GM12864 (cell line): ENCODE results near the gene MAB21L1.

ENCODE experiments used
- DNase-seq: peaks from one replicate; pipeline ENCODE4 v3.0.0-alpha.2; 2011; ENCODE audit warnings: low read depth
- H3K4me3 ChIP-seq: 2 replicates; pipeline ENCODE4 v1.5.1; 2011; ENCODE audit warnings: mild to moderate bottlenecking, low read depth, low read length, control low read depth
- TF ChIP-seq, protein P1 (sequence below): IDR thresholded peaks from 2 replicates; pipeline ENCODE4 v1.5.1; 2011; ENCODE audit warnings: low read depth, mild to moderate bottlenecking, moderate library complexity, low read length, control low read depth, inconsistent platforms; ENCODE audit errors: missing control alignments

The MAB21L1 gene

DNA sequence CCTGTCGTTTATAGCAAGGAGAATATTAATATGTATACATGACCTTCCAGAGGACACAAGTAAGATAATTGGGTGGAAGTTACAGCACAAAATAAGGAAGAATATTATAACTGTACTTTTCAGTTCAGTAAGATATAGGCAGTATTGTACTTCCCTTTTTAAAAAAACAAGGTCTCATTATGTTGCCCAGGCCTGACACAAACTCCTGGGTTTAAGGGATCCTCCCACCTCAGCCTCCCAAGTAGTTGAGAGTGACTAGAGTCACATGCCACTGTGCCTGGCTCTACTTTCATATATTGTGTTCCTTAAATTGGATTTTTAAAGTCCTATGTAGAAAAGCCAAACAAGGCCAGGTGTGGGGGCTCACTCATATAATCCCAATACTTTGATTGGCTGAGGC, 19.5 kb upstream of the MAB21L1 start:
- no peak for DNase-seq
- no peak overlapping the region for H3K4me3 ChIP-seq
- TF ChIP-seq, protein P1, sequence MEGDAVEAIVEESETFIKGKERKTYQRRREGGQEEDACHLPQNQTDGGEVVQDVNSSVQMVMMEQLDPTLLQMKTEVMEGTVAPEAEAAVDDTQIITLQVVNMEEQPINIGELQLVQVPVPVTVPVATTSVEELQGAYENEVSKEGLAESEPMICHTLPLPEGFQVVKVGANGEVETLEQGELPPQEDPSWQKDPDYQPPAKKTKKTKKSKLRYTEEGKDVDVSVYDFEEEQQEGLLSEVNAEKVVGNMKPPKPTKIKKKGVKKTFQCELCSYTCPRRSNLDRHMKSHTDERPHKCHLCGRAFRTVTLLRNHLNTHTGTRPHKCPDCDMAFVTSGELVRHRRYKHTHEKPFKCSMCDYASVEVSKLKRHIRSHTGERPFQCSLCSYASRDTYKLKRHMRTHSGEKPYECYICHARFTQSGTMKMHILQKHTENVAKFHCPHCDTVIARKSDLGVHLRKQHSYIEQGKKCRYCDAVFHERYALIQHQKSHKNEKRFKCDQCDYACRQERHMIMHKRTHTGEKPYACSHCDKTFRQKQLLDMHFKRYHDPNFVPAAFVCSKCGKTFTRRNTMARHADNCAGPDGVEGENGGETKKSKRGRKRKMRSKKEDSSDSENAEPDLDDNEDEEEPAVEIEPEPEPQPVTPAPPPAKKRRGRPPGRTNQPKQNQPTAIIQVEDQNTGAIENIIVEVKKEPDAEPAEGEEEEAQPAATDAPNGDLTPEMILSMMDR = no peak

DNA sequence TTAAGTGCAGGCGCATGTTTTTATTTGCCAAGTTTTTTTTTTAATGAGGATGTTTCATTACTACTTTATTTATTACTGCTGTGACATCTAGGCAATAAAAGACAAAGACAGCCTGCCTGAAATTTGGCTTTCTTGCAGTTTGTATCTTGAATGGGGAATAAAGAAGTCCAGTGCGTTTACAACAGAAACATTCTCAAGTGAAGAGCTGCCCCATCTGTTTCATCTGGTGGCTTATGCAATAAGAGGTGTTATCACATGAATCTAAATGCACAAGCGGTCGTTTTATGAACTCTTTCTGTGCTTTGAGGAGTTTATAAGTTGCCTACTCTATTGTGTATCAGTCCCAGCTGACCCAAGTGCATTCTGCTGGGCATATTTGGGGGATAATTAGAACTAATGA, 12.6 kb upstream of the MAB21L1 start:
- no peak overlapping the region for H3K4me3 ChIP-seq
- DNase-seq = no peak
- TF ChIP-seq, protein P1 = no peak

DNA sequence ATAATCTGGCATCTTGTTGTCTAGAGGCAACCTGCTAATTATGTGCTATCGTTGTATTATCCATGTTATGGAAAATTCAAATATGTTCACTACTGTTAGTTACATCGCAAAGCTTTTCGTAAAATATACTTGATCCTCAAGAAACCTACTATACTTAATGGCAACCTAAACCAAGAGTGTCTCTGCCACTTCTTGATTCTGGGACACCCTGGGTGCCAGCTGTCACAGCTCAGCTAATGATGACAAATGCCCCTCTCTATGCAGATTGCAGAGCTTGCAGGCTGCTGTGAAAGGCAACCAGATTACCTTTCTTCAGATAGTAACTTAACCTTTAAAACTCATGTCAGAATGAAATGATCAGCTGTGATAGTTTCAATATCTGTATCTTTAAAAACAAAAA, 8.9 kb upstream of the MAB21L1 start:
- TF ChIP-seq, protein P1 = no peak
- no peak for DNase-seq
- no peak overlapping the region for H3K4me3 ChIP-seq

GRCh38 chr13:35484384-35484783, 7.9 kb upstream of the MAB21L1 start:
- no peak overlapping the region for H3K4me3 ChIP-seq
- TF ChIP-seq, protein P1 = no peak
- no peak for DNase-seq

DNA sequence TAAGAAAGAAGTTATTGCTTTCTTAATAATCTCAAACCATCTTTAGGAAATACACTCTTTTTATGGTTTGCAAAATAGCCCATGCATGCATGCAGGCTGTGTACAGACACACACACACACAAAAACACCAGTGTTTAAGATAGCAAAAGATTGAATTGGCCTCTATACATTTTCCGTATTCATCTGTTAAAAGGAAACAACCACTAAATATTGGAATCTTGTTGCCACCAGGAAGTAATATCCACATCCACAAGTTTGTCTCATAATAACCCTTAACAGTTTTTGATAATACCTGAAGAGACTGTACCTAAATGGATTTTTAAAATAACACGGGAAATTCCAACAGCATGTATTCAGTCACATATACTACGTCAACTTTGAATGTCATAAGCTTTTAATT, 7.3 kb upstream of the MAB21L1 start:
- TF ChIP-seq, protein P1 = no peak
- H3K4me3 ChIP-seq = no peak overlapping the region
- no peak for DNase-seq

- TF ChIP-seq, protein P1 = no peak
- DNase-seq = no peak
- no peak overlapping the region for H3K4me3 ChIP-seq
Measured at GRCh38 chr13:35482527-35482926, 6.0 kb upstream of the MAB21L1 start.

DNA sequence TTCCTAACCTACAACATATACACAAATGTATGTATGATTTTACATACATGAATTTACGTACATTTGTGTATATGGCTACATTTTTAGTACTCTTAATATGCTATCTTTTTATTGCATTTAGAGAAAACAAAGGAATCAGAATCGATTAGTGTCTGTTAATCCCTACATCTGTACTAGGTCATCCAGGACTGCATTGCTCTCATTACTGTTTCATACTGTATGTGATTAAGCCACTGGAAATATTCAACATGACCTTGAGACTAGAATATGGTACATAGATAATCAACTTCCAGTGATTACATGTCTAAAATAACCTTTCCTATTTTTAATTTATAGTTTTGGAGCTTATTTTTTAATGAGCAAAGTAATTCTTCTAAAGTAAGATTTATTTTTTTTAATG, 5.3 kb upstream of the MAB21L1 start:
- DNase-seq = no peak
- H3K4me3 ChIP-seq = no peak overlapping the region
- TF ChIP-seq, protein P1 = no peak
